Measurements from ENCODE around the gene FAF2.
A peak's percentile ranks its signal among the peaks of the same experiment; 100 is the strongest.
"Not testable (repeated sequence)": the region's sequence is repeated elsewhere in the genome, so short reads cannot be mapped to it uniquely, and the experiment has no call there.

FAF2 gene

DNA sequence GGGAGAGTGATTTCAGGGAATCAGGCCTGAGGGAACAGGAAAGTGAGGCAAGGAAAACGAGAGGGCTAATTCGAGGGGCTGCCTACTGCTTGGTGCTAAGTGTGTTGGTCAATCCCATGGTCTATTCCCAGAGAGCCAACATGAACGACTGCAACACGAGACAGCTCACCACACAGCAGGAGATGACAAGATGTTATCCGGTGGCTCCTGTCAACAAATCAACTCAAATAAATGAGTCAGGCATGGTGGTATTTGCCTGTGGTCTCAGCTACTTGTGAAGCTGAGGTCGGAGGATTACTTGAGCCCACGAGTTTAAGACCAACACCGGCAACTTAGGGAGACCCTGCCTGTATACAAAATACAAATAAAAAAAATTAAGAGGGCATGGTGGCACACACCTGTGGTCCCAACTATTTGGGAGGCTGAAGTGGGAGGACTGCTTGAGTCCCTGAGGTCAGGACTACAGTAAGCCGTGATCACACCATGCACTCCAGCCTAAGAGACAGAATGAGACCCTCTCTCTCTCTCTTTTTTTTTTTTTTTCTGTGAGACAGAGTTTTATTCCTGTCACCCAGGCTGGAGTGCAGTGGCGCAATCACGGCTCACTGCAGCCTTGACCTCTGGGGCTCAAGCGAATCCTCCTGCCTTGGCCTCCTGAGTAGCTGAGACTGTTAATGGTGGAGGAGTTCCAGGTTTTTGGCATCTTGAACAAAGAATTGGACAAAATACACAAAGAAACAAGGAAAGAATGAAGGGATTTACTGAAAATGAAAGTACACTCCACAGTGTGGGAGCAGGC is 9.0 kb upstream of the FAF2 start:
- Histone ChIP-seq H3K27ac (ENCODE audit: low read depth, low read length) (no peak overlapping the region), H3K9ac (ENCODE audit: low read depth in 1 of 2, low read length in 2 of 2) (no peak overlapping the region), H3K9me3 (ENCODE audit: control insufficient read depth in 1 of 2, low read length in 2 of 2) (no peaks in the 10 kb centered on the region), H3K36me3 (ENCODE audit: control insufficient read depth in 1 of 2, insufficient read depth in 2 of 2, low read length in 2 of 2) (no peaks in the 10 kb centered on the region), H3K4me1 (ENCODE audit: control insufficient read depth in 1 of 2, insufficient read depth in 2 of 2, low read length in 2 of 2) (peaks cover 9 to 10% of the 10 kb centered on the region in 2 donors), H3K27me3 (ENCODE audit: control insufficient read depth in 1 of 2, insufficient read depth in 2 of 2, low read length in 2 of 2) (no peaks in the 10 kb centered on the region), H3K4me3 (ENCODE audit: low read depth in 1 of 2, low read length in 2 of 2) (no peak overlapping the region)

DNA sequence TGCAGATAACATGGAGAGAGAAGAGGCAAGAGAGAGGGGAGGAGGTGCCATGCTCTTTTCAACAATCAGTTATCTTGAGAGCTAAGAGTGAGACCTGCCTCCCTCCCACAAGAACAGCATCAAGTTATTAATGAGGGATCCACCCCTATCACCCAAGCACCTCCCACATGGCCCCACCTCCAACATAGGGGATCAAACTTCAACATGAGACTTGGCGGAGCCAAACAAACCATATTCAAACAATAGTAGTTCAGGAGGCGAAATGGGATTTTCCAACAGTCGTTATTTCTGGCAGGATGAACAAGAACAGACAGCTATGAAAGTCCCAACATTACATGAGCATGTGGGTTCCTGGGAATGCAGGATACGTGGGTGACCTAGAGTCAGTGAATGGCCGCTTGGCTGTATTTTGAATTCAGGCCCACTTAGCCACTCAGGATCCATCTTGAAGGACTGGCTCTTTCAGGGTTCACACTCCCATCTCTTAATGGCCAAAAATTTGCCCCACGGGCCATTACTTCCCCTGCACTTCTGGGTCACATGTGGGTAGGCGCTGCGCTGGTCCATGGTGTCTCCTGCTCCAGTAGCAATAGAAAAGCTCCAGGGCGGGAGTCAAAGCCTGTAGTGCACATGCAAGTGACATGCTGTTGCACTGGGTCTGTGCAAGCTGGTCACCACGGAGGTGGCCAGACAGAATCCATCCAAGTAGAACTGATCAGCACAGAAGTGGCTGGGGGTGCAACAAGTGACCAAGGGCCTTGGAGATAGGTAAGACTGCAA is 7.1 kb upstream of the FAF2 start:
- no peaks in the 10 kb centered on the region for H3K27me3 ChIP-seq (ENCODE audit: control insufficient read depth in 1 of 2, insufficient read depth in 2 of 2, low read length in 2 of 2)
- no peaks in the 10 kb centered on the region for H3K9me3 ChIP-seq (ENCODE audit: control insufficient read depth in 1 of 2, low read length in 2 of 2)
- no peak overlapping the region for H3K9ac ChIP-seq (ENCODE audit: low read depth in 1 of 2, low read length in 2 of 2)
- H3K27ac ChIP-seq (ENCODE audit: low read depth, low read length), result no peak overlapping the region
- peaks cover 9 to 10% of the 10 kb centered on the region in 2 donors for H3K4me1 ChIP-seq (ENCODE audit: control insufficient read depth in 1 of 2, insufficient read depth in 2 of 2, low read length in 2 of 2)
- H3K4me3 ChIP-seq (ENCODE audit: low read depth in 1 of 2, low read length in 2 of 2), result no peak overlapping the region
- no peaks in the 10 kb centered on the region for H3K36me3 ChIP-seq (ENCODE audit: control insufficient read depth in 1 of 2, insufficient read depth in 2 of 2, low read length in 2 of 2)

DNA sequence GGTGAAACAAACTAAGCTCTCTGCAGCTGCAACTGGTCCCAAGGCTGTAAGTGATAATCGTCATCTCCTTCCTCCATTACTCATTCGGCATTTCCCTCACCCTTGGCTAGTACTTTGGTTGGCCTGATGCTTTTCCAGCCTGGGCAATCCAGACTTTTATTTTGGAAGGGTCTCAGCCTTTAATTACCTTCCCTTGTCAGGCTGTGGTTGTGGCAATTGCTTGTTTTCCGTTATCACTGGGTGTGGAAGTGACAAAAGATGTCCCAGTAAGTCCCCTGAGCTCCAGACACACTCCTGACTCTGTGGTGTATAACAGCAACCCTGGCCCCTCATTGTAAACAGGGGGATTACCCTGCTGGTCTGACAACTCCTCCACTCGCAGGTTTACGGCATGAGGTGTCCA is 6.3 kb upstream of the FAF2 start:
- no peaks in the 10 kb centered on the region for H3K36me3 ChIP-seq (ENCODE audit: control insufficient read depth in 1 of 2, insufficient read depth in 2 of 2, low read length in 2 of 2)
- H3K9me3 ChIP-seq (ENCODE audit: control insufficient read depth in 1 of 2, low read length in 2 of 2), result no peaks in the 10 kb centered on the region
- no peak overlapping the region for H3K9ac ChIP-seq (ENCODE audit: low read depth in 1 of 2, low read length in 2 of 2)
- H3K27me3 ChIP-seq (ENCODE audit: control insufficient read depth in 1 of 2, insufficient read depth in 2 of 2, low read length in 2 of 2), result no peaks in the 10 kb centered on the region
- H3K4me3 ChIP-seq (ENCODE audit: low read depth in 1 of 2, low read length in 2 of 2), result no peak overlapping the region
- H3K27ac ChIP-seq (ENCODE audit: low read depth, low read length), result no peak overlapping the region
- H3K4me1 ChIP-seq (ENCODE audit: control insufficient read depth in 1 of 2, insufficient read depth in 2 of 2, low read length in 2 of 2), result peaks cover 12% of the 10 kb centered on the region in 2 donors

DNA sequence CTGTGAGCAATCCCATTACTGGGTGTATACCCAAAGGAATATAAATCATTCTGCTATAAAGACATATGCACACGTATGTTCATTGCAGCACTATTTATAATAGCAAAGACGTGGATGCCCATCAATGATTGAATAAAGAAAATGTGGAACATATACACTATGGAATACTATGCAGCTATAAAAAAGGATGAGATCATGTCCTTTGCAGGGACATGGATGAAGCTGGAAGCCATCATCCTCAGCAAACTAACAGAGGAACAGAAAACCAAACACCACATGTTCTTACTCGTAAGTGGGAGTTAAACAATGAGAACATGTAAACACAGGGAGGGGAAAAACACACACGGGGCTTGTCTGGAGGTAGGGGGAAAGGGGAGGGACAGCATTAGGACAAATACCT is 5.3 kb upstream of the FAF2 start:
- not testable (repeated sequence) for H3K27ac ChIP-seq (ENCODE audit: low read depth, low read length)

DNA sequence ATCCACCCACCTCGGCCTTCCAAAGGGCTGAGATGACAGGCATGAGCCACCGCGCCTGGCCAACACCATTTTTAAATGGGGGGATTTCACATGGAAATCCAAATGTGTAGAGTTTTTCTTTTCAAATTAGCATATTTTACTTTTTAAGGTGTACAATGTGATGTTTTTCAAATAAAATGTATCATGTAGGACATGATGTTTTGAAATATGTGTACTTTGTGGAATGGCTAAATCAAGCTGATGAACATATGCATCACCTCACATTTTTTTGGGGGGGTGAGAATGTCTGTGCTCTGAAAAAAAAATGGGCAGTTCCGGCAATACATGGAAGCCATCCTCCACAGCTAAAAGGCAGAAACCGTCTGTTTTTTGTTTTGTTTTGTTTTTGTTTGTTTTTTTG is 3.4 kb upstream of the FAF2 start:
- Histone ChIP-seq H3K27me3 (ENCODE audit: control insufficient read depth in 1 of 2, insufficient read depth in 2 of 2, low read length in 2 of 2) (no peaks in the 10 kb centered on the region), H3K9me3 (ENCODE audit: control insufficient read depth in 1 of 2, low read length in 2 of 2) (no peaks in the 10 kb centered on the region), H3K4me3 (ENCODE audit: low read depth in 1 of 2, low read length in 2 of 2) (no peak overlapping the region), H3K27ac (ENCODE audit: low read depth, low read length) (no peak overlapping the region), H3K36me3 (ENCODE audit: control insufficient read depth in 1 of 2, insufficient read depth in 2 of 2, low read length in 2 of 2) (no peaks in the 10 kb centered on the region), H3K4me1 (ENCODE audit: control insufficient read depth in 1 of 2, insufficient read depth in 2 of 2, low read length in 2 of 2) (peaks cover 24 to 26% of the 10 kb centered on the region in 2 donors), H3K9ac (ENCODE audit: low read depth in 1 of 2, low read length in 2 of 2) (no peak overlapping the region)

More for the DNA sequence above, 5.3 kb upstream of the FAF2 start:
- not testable (repeated sequence) for H3K9ac ChIP-seq (ENCODE audit: low read depth in 1 of 2, low read length in 2 of 2); H3K27me3 ChIP-seq (ENCODE audit: control insufficient read depth in 1 of 2, insufficient read depth in 2 of 2, low read length in 2 of 2); H3K9me3 ChIP-seq (ENCODE audit: control insufficient read depth in 1 of 2, low read length in 2 of 2); H3K4me3 ChIP-seq (ENCODE audit: low read depth in 1 of 2, low read length in 2 of 2); H3K36me3 ChIP-seq (ENCODE audit: control insufficient read depth in 1 of 2, insufficient read depth in 2 of 2, low read length in 2 of 2)
- peaks cover 14 to 16% of the 10 kb centered on the region in 2 donors for H3K4me1 ChIP-seq (ENCODE audit: control insufficient read depth in 1 of 2, insufficient read depth in 2 of 2, low read length in 2 of 2)

DNA sequence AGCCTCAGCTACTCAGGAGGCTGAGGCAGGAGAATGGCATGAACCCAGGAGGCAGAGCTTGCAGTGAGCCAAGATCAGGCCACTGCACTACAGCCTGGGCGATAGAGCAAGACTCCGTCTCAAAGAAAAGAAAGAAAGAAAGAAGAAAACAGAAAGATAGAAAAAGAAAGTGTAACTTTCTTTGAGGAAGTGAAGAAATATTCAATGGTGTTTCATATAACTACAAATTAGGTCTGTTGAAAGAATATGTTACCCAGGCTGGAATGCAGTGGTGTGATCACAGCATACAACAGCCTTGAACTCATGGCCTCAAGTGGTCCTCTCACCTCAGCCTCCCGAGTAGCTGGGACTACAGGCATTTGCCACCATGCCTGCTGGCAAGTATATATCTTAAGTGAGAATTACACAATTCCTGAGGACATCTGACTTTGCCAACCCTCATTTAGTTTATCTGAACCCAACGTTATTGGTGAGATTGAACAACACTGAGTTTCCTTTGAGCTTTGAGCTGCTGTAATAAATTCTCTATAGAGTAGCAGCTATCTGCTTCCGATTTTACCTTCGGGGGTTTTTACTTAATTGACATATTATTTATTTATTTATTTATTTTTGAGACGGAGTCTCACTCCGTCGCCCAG is 2.0 kb upstream of the FAF2 start:
- no peaks in the 10 kb centered on the region for H3K9me3 ChIP-seq (ENCODE audit: control insufficient read depth in 1 of 2, low read length in 2 of 2)
- no peak overlapping the region for H3K27ac ChIP-seq (ENCODE audit: low read depth, low read length)
- no peaks in the 10 kb centered on the region for H3K36me3 ChIP-seq (ENCODE audit: control insufficient read depth in 1 of 2, insufficient read depth in 2 of 2, low read length in 2 of 2)
- peaks cover 23 to 27% of the 10 kb centered on the region in 2 donors for H3K4me1 ChIP-seq (ENCODE audit: control insufficient read depth in 1 of 2, insufficient read depth in 2 of 2, low read length in 2 of 2)
- H3K4me3 ChIP-seq (ENCODE audit: low read depth in 1 of 2, low read length in 2 of 2), result no peak overlapping the region
- no peak overlapping the region for H3K9ac ChIP-seq (ENCODE audit: low read depth in 1 of 2, low read length in 2 of 2)
- no peaks in the 10 kb centered on the region for H3K27me3 ChIP-seq (ENCODE audit: control insufficient read depth in 1 of 2, insufficient read depth in 2 of 2, low read length in 2 of 2)

DNA sequence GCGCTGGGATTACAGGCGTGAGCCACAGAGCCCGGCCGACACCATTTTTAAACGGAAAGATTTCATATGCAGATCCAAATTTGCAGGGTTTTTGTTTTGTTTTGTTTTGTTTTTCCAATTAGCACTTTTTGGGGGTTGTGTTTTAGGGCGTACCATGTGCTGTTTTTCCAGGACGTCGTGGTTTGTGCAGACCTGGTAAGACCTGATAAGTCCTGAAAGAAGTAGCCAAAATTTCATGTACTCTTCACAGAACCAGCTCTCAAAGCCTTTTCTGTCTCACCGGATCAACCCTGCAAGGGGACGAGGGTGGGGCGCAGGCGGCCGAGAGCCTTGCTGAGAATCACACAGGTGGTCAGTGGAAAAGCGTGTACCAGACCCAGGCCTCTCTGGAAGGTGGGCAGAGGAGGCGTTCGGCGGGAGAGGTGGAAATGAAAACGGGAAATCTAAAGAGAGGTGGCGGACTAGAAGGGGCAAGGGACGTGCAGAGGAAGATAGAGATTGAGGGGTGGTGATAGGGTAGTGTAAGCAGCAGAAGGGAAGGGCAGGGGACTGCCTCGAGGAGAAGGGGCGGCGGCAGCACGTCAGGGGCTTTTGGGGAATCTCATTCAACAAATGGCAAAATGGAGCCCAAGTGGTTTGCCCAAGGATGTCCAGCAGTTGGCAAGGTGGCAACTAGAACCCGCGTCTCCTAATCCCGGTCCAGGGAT is 1.1 kb upstream of the FAF2 start:
- no peaks in the 10 kb centered on the region for H3K9me3 ChIP-seq (ENCODE audit: control insufficient read depth in 1 of 2, low read length in 2 of 2)
- H3K4me3 ChIP-seq (ENCODE audit: low read depth in 1 of 2, low read length in 2 of 2), result peak overlapping the region; percentile 98 to 100
- no peaks in the 10 kb centered on the region for H3K27me3 ChIP-seq (ENCODE audit: control insufficient read depth in 1 of 2, insufficient read depth in 2 of 2, low read length in 2 of 2)
- peak overlapping the region; percentile 98 to 99 for H3K9ac ChIP-seq (ENCODE audit: low read depth in 1 of 2, low read length in 2 of 2)
- peaks cover 20 to 22% of the 10 kb centered on the region in 2 donors for H3K4me1 ChIP-seq (ENCODE audit: control insufficient read depth in 1 of 2, insufficient read depth in 2 of 2, low read length in 2 of 2)
- peak overlapping the region; percentile 92 for H3K27ac ChIP-seq (ENCODE audit: low read depth, low read length)
- H3K36me3 ChIP-seq (ENCODE audit: control insufficient read depth in 1 of 2, insufficient read depth in 2 of 2, low read length in 2 of 2), result no peaks in the 10 kb centered on the region

DNA sequence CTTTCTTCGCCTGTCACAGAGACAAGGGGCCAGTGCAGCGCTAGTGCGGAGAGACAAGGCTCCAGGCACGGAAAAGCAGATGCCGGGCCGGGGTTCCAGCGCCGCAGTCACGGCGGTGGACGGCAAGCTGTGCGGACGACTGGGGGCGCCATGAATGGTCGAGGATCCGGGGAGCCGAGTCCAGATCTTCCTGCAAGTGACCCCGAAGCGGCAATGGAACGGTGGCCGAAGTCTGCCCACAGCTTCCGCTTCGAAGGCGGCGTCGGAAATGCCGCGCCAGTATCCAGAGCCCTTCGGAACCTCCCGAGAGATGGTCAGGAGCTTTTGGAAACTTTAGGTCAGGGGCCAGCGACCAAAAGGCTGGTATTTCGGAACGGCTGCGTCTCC is 601 bp upstream of the FAF2 start:
- Histone ChIP-seq H3K9ac (ENCODE audit: low read depth in 1 of 2, low read length in 2 of 2) (peak overlapping the region; percentile 98 to 99), H3K27ac (ENCODE audit: low read depth, low read length) (peak overlapping the region; percentile 92), H3K4me1 (ENCODE audit: control insufficient read depth in 1 of 2, insufficient read depth in 2 of 2, low read length in 2 of 2) (peaks cover 19 to 20% of the 10 kb centered on the region in 2 donors), H3K4me3 (ENCODE audit: low read depth in 1 of 2, low read length in 2 of 2) (peak overlapping the region; percentile 98 to 100), H3K36me3 (ENCODE audit: control insufficient read depth in 1 of 2, insufficient read depth in 2 of 2, low read length in 2 of 2) (peaks cover 0 to 5% of the 10 kb centered on the region in 2 donors), H3K27me3 (ENCODE audit: control insufficient read depth in 1 of 2, insufficient read depth in 2 of 2, low read length in 2 of 2) (no peaks in the 10 kb centered on the region), H3K9me3 (ENCODE audit: control insufficient read depth in 1 of 2, low read length in 2 of 2) (no peaks in the 10 kb centered on the region)

DNA sequence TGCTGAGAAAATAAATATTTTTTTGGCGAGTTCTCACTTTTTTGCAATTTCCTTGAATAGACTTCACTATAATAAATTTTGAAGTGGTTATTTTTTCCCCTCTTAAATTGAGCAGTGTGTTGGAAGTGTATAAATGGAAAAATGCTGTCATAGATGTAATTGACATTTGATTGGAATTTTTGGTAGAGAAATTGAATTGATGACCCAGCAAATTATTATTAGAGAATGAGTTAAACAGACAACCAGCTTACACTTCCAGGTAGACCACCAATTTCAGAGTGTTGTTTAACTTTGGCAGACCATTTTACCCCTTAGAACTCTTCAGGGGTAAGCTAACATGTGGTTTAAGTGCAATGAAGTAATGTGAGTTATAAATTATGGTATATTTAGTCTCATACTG is 1.9 kb downstream of the FAF2 start:
- Histone ChIP-seq H3K27me3 (ENCODE audit: control insufficient read depth in 1 of 2, insufficient read depth in 2 of 2, low read length in 2 of 2) (no peaks in the 10 kb centered on the region), H3K27ac (ENCODE audit: low read depth, low read length) (no peak overlapping the region), H3K9me3 (ENCODE audit: control insufficient read depth in 1 of 2, low read length in 2 of 2) (no peaks in the 10 kb centered on the region), H3K4me1 (ENCODE audit: control insufficient read depth in 1 of 2, insufficient read depth in 2 of 2, low read length in 2 of 2) (peaks cover 19 to 20% of the 10 kb centered on the region in 2 donors), H3K36me3 (ENCODE audit: control insufficient read depth in 1 of 2, insufficient read depth in 2 of 2, low read length in 2 of 2) (peaks cover 0 to 5% of the 10 kb centered on the region in 2 donors), H3K4me3 (ENCODE audit: low read depth in 1 of 2, low read length in 2 of 2) (no peak overlapping the region), H3K9ac (ENCODE audit: low read depth in 1 of 2, low read length in 2 of 2) (no peak overlapping the region)

Data from duodenal mucosa (tissue), 2 donors.